Ishikawa (cell line): Measurements from ENCODE around the gene HOPX.

Experiments
- CEBPB ChIP-seq: IDR thresholded peaks from 2 replicates; pipeline ENCODE4 v1.6.1; 2012
- CREB1 ChIP-seq: IDR thresholded peaks from 2 replicates; pipeline ENCODE4 v1.6.1; 2012; ENCODE audit warnings: low read depth
- EGR1 ChIP-seq: IDR thresholded peaks from 2 replicates; pipeline ENCODE4 v1.6.1; 2012
- EP300 ChIP-seq: IDR thresholded peaks from 2 replicates; pipeline ENCODE4 v1.6.1; 2012; ENCODE audit warnings: borderline replicate concordance
- FOXM1 ChIP-seq: IDR thresholded peaks from 2 replicates; pipeline ENCODE4 v1.6.1; 2012; ENCODE audit warnings: low read depth, borderline replicate concordance
- MAX ChIP-seq: IDR thresholded peaks from 2 replicates; pipeline ENCODE4 v1.6.1; 2012
- NFIC ChIP-seq: IDR thresholded peaks from 2 replicates; pipeline ENCODE4 v1.6.1; 2012
- RAD21 ChIP-seq: IDR thresholded peaks from 2 replicates; pipeline ENCODE4 v1.6.1; 2012; ENCODE audit warnings: low read depth
- REST ChIP-seq: IDR thresholded peaks from 2 replicates; pipeline ENCODE4 v1.6.1; 2012; ENCODE audit warnings: low read depth, mild to moderate bottlenecking
- TAF1 ChIP-seq: IDR thresholded peaks from 2 replicates; pipeline ENCODE4 v1.6.1; 2012; ENCODE audit warnings: low read depth, mild to moderate bottlenecking
- TCF12 ChIP-seq: IDR thresholded peaks from 2 replicates; pipeline ENCODE4 v1.6.1; 2012; ENCODE audit warnings: low read depth
- TEAD4 ChIP-seq: IDR thresholded peaks from 2 replicates; pipeline ENCODE4 v1.6.1; 2012
- USF1 ChIP-seq: IDR thresholded peaks from 2 replicates; pipeline ENCODE4 v1.6.1; 2012
- YY1 ChIP-seq: IDR thresholded peaks from 2 replicates; pipeline ENCODE4 v1.6.1; 2012; ENCODE audit warnings: low read depth
- ZBTB7A ChIP-seq: IDR thresholded peaks from 2 replicates; pipeline ENCODE4 v1.6.1; 2012; ENCODE audit warnings: low read depth

Gene HOPX

GRCh38 chr4:56681158-56681852 is at the start of gene HOPX:
Gene HOPX, minus strand, starts transcription at chr4:56681296. Its CDS starts 23,480 bp downstream, at chr4:56657816.
- TF ChIP-seq RAD21 (no peak), EGR1 (no peak), TEAD4 (no peak), MAX (no peak), YY1 (no peak), ZBTB7A (no peak), CEBPB (no peak), EP300 (no peak)

GRCh38 chr4:56730097-56730496 is 49.0 kb upstream of the HOPX start:
- TF ChIP-seq FOXM1: no peak
- no peak for TF ChIP-seq TEAD4
- TF ChIP-seq NFIC: no peak
- no peak for TF ChIP-seq YY1
- no peak for TF ChIP-seq EGR1
- TF ChIP-seq TAF1: no peak
- TF ChIP-seq ZBTB7A: no peak
- TF ChIP-seq RAD21: no peak
- no peak for TF ChIP-seq CREB1
- TF ChIP-seq MAX: no peak
- TF ChIP-seq REST: no peak
- no peak for TF ChIP-seq TCF12
- no peak for TF ChIP-seq USF1

- TF ChIP-seq TCF12 (no peak), TEAD4 (no peak), YY1 (no peak), FOXM1 (no peak), MAX (no peak), RAD21 (no peak), NFIC (no peak), TAF1 (no peak), CEBPB (no peak), EP300 (no peak), EGR1 (no peak), REST (no peak), ZBTB7A (no peak), CREB1 (no peak), USF1 (no peak)
These were observed 47.4 kb upstream of the HOPX start for GRCh38 chr4:56728512-56728911.

GRCh38 chr4:56727150-56727549 is 46.1 kb upstream of the HOPX start:
- TF ChIP-seq EGR1 (no peak), NFIC (no peak), FOXM1 (no peak), USF1 (no peak), EP300 (no peak), ZBTB7A (no peak), TAF1 (no peak), CREB1 (no peak), CEBPB (no peak), YY1 (no peak), TCF12 (no peak), RAD21 (no peak), TEAD4 (no peak), MAX (no peak), REST (no peak)
